GM19351 (cell line): ENCODE data around the gene VAV2.

Source experiments
- ATAC-seq: cut with Tn5 transposase; IDR thresholded peaks from one replicate; pipeline ENCODE4 v1.9.1; 2021; ENCODE audit warnings: mild to moderate bottlenecking, moderate library complexity; ENCODE audit not compliant: unreplicated experiment

The VAV2 gene

GRCh38 chr9:133956520-133957076 is 35.5 kb downstream of the VAV2 start:
- ATAC-seq = no peak

DNA sequence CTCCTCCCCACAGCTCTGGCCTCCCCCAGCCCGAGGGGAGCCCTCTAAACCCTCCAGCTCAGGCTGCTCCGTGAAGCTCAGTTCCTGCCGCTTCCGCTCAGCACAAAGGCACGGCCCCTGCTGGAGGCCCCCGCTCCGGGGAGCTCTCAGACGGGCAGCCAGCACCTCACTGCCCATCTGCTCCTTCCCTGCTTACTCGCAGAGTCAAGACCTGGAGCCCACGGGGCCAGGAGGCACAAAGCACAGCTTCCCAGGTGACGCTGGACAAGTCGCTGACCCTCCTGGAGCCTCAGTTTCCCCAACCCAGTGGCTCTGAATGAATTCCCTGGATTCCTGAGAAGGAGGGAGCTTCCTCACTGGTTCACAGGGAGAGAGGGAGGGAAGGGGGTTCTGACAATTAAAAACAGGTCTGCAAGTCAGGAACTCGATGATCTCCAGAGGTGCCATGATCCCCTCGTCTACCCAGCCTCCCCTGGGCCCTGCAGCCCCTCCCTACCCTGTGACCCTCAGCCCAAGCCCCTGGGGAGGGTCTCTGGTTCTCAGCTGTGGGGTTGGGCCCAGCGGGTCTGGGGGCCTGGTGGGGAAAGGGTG is 36.2 kb downstream of the VAV2 start:
- no peak for ATAC-seq

GRCh38 chr9:133954862-133955529 is 37.1 kb downstream of the VAV2 start:
- no peak for ATAC-seq

DNA sequence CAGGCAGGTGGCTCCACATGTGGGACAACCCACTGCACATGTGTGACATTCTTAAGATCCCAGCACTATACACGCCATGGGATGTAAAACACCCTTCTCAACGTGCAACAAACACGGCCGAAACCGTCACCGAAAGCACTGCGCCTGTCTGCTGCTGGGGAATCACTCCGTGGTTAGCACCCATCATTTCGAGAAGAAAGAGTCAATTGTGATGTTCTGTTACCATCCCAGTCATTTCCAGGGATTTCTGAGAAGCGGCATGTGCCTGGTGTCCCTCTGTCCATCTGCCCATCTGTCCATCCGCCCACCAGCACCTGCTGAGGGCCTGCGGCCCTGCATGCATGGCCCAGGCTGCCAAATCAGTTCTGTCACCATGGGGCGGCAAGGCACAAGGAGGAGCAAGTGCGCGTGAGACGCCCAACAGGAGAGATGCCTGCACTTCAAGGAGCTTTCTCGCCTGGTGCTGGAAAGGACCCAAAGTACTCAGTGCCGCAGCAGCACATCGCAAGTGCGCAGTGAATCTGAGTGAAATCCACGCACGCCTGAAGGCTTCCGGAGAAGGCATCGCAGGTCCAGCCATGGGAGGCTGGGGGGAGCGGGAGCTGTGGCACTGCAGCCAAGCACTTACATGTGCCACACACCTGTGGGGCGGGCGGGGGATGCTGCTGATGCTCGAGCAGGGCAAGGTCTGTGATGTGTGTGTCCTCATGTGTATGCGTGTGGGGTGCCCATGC is 38.0 kb downstream of the VAV2 start:
- ATAC-seq = peak; percentile 40

DNA sequence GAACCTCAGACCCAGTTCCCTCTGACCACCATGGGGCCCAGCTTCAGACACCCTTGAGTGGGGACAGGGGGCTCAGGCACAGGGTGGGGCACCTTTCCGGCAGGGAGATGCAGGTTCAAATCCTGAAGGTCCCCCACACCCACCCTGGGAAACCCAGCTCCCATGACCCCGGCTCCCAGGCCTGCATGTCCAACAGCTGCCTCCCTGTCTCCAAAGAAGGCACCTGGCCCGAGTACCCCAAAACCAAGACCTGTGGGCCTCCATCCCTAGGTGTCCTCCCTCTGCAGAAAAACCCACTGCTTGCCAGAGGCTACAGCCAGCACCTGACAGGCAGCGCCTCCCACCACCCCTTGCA is 38.5 kb downstream of the VAV2 start:
- ATAC-seq = no peak

- no peak for ATAC-seq
Observed at GRCh38 chr9:133952598-133953550, 39.2 kb downstream of the VAV2 start.

GRCh38 chr9:133951265-133951664 is 40.9 kb downstream of the VAV2 start:
- ATAC-seq = no peak

DNA sequence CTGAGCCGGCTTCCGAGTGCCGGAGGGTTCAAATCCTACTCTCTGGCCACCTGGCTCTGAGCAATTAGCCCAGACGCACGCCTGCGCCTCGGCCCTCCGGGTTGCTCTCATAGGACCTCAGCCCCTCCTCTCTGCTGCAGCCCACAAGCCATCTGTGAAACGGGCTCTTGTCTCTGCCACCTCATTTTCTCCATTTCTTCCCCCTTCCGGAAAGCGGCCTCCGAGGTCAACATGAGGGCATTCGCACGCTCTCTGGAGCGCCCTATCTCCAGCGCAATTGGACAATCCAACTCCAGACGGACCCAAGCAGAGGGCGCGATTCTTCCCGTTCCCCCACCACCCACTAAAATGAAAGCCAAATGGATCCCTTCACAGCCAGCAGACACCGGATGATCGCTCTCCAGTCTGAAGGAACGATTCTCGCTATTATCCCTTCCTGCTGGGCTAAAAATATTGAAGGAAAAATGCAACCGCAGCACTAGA is 41.5 kb downstream of the VAV2 start:
- ATAC-seq = no peak

GRCh38 chr9:133950192-133950591 is 41.9 kb downstream of the VAV2 start:
- ATAC-seq = no peak

DNA sequence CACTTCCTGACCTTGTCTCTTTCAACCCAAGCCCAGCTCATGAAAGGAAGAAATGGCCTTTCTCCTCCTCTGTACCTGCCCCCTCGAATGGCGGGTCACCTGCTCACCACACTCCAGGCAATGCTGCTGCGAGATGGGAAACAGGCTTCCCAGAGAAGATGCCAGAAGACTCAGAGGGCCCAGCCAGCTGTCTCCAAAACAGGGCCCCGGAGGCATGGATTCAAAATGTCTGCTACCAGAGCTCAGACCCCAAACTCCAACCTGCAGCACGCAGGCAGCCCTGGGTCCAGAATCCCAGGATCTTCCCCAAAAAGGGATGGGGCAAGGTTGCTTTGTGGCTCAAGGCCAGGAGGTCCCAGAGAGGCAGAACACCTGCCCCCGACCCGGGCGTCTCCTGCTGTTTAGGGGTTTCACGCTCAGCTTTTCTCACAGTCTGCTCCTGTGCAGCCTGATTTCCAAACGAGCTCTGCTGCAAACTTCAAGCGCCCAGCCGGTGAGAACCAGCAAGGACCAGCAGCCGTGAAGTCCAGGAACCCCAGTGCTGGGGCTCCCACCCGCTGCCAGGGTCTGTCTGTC is 42.5 kb downstream of the VAV2 start:
- no peak for ATAC-seq

DNA sequence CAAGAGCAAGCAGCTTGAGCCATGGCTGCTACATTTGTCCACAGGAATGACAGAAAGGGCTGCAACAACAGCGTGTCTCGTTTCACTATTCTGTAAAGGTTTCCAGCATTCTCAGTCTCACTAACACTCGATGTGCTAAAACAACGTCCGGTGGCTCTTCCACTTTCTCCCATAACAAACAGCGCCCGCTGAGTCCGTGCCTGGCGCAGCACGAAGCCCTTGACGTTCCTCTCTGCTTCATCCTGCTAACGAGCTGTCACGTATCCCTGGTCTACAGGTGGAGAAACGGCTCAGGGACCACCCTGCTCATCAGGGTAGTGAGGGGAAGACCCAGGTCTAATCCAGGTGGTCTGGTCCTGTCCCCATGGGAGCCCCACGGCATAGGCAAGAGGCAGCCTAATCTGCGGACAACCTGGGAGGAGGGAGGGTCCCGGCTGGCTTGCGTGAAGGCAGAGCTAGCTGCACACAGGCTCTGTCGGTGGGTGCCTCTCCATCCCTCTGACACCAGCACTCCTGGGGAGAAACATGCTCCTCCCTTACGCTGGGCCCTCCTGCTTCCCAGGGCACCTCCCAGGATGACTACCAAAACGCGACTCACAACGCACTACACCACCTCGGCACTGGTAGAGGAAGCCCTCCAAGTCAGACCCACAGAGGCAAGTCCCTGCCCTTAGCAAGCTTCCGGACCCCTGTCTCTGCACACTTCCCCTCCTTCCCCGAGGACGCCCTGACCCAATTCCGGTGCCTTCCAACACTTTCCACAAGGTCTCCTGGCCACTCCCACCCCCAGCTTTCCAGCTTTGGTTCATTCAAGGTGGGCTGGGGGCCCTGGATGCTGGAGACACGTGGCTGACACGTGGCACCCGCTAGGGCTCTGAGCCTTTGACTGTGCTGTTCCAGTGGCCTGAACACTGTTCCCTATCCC is 43.3 kb downstream of the VAV2 start:
- ATAC-seq = no peak

DNA sequence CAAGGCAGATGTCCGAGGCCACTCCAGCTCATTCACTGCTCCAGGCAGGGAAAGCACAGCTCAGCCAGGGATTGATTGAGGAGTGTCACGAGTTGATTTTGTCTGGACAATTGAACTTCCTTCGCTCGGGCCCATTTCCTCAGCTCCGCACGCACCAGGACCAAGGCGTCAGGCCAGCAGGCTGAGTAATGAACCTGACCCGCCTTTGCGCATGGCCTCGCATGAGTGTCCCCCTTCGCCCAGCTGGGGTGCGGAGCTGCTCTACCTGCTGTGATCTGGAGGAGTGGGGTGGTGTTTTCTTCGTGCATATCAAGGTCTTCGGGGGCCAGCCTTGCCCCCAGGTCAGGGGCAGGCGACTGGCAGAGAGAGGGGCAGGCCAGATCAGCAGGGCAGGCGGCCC is 44.0 kb downstream of the VAV2 start:
- no peak for ATAC-seq

GRCh38 chr9:133946840-133947486 is 45.2 kb downstream of the VAV2 start:
- no peak for ATAC-seq

GRCh38 chr9:133945977-133946753 is 46.0 kb downstream of the VAV2 start:
- ATAC-seq = peak; percentile 73

DNA sequence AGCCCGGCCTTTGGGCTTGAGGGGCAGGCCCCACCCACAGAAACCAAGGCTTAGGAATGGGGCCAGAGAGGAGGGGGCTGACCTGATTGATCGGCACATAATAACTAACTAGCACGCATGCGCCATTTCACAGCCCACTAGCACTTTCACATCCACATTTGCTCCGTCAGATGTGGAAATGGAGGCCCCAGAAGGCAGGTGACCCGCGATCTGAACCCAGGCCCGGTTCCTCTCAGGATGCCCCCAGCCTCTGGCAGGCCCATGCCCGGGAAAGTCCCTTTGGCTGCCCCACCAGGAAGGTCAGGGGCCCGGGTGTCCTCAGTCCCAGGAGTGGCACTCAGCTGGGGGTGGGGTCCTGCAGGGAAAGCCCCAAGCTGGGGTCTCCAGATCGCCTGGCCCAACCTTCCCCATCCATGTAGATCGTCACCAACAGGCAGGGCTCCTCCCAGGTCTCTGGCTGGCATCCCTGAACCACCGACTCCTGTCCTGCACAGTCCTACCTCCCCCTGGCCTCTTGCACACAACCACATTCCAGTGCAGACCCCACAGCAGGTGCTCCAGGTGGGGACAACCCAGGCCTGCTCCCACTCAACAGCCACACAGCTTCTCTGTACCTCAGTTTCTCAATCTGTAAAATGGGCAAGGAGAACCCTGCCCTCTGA is 46.7 kb downstream of the VAV2 start:
- peak; percentile 58 for ATAC-seq

DNA sequence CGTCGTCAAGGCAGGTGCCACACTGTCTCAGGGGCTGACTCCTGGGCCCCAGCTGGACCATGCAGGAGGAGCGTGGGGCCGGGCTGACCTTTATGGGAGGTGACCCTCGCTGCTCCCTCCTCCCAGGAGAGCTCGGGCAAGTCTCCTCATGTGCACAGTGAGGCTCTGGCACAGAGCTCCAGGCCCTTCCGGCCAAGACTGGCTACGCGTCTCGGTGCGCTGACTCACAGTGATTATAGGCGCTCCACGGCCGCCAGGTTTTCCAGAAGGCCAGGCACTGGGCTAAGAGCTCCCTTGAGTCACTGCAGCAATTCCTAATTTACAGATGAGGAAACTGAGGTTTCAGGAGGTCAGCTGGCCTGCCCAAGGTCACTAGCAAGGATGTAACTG is 47.4 kb downstream of the VAV2 start:
- no peak for ATAC-seq
